Suppressor macrophage treated with lipopolysaccharide for 4 hours (primary cell): ENCODE measurements around the gene SMIM28.
A peak's percentile ranks its signal among the peaks of the same experiment; 100 is the strongest.

Experiments
- DNase-seq: peaks from one replicate; pipeline ENCODE4 v3.0.0-alpha.2; 2020

Gene SMIM28

GRCh38 chr6:138374815-138375214 lies 2.9 kb upstream of the SMIM28 start:
- DNase-seq = no peak

DNA sequence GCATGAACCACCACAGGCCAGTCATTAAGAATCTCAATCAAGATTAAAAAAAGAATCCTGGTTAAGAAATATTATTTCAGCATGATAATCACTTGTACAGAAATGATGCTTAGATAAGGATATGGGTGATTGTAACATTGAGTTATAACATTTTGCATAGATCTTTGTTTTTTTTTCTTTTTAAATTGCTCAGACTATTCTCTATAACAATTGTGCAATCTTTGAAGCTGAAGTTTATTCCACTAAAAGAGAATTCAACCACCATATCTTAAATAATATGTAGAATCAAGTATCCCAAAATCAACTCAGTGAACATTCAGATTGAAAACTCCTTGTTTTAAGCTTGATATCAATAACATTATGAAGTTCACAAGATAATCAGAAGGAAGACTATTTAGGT lies 663 bp upstream of the SMIM28 start:
- no peak for DNase-seq

DNA sequence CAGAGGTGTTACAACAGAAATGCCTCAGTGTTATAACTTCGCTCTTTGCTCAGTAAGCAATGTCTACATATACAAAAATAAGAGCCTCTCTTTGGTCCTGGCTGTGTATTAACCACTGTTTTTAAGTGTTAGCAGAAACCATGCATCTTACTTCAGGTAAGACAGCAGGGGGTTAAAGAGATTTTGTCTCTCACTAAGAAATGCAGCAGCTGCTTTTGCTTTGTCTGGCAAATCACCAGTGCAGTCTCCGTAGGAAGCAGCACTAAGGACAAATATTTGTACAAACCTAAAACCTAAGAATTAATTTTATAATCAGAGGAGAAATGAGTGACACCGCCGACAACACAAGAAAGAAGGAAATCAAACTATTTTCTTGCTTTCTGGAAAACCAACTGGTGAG lies 758 bp downstream of the SMIM28 start:
- no peak for DNase-seq

- DNase-seq = no peak
Observed at GRCh38 chr6:138382498-138383265, 5.0 kb downstream of the SMIM28 start.

- no peak for DNase-seq
Observed at GRCh38 chr6:138383776-138384175, 6.1 kb downstream of the SMIM28 start.

GRCh38 chr6:138386897-138387296 lies 9.2 kb downstream of the SMIM28 start:
- DNase-seq = no peak

DNA sequence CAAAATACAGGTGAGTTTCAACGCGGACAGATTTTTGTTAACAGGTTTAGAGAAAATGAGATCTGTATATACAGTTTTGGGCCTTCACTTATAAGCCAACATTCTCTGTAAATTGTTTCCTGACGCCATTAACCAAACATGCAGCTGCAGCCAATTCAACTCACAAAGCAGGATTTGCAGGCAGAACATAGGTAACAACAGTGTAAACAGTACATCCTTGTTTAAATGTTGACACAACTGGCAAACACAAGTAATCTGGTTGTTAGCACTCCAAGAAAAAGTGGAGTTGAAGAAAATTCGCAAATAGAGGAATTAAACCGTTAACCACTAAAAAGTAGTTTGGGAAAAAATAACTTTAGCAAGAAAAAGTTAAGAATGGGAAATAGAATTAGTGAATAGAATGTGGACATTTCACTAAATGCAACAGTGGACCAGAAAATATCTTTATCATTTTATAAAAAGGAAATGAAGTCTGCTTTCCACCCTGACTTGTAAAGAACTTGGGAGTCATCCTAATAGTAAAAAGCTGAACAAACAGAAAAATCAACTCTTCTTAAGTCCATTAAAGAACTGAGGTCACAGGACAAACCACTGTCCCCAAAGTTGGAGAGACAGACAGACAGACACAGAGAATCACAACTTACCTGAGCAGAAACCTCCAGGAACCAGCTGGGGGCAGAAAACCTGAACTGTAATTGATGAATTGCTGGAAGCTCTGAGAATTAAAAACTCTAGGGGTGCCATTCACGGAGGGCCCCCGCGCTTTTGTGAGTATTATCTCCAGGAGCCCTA lies 10.1 kb downstream of the SMIM28 start:
- DNase-seq = no peak

GRCh38 chr6:138389551-138389950 lies 11.8 kb downstream of the SMIM28 start:
- no peak for DNase-seq

DNA sequence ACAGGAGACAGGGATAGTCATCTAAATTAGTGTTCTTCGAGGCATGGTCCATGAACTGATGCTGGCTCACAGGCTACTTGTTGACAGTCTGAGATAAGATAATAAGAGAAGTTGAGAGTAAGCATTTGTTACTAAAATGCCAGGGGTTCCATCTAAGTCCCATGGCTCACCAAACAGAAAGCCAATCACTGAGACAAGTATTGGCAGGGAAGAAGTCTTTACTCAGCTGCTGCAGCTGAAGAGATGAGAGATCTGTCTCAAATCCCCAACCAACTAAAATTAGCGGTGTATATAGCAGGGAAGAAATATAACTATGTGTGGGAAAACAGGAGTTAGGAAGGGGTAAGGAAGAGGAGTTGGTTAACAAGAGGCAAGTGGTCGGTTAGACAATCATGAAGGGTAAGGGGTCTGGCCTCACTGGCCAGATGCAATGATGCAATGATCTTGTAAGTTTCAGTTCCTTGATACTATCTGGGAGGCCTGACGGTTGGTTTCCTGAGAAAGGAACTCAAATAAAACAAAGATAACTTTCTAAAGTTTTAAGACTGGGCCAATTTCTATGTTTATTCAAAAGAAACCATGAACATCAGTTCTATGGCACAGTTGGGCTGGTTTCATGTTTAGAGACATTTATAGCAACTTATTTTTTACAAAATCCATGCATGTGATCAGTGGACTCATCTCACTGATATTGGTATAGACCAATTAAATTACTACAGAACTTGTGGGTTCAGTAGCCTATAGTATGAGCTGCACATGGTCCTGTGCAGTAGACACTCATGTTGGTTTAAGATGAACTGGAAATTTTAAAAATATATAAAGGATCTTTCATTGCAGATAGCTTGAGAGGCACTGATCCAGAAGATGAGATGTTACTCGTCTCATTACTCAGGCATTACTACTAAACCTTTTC lies 16.4 kb downstream of the SMIM28 start:
- DNase-seq = peak; percentile 35

DNA sequence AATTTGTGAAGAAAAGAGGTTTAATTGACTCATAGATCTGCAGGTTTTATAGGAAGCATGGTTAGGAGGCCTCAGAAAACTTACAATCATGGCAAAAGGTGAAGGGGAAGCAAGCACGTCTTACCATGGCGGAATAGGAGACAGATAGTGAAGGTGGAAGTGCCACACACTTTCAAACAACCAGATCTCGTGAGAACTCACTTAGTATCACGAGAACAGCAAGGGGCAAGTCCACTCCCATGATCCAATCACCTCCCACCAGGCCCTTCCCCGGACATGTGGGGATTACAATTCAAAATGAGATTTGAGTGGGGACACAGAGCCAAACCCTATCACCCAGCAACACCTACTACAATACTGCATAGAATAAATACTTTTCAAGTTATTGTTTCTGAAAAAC lies 19.0 kb downstream of the SMIM28 start:
- DNase-seq = no peak

- no peak for DNase-seq
Observed at GRCh38 chr6:138397128-138398122, 19.7 kb downstream of the SMIM28 start.

- no peak for DNase-seq
Observed at GRCh38 chr6:138400326-138400725, 22.6 kb downstream of the SMIM28 start.

GRCh38 chr6:138401960-138402837 lies 24.5 kb downstream of the SMIM28 start:
- DNase-seq = no peak

- DNase-seq = no peak
Observed at GRCh38 chr6:138402838-138403187, 25.1 kb downstream of the SMIM28 start.

DNA sequence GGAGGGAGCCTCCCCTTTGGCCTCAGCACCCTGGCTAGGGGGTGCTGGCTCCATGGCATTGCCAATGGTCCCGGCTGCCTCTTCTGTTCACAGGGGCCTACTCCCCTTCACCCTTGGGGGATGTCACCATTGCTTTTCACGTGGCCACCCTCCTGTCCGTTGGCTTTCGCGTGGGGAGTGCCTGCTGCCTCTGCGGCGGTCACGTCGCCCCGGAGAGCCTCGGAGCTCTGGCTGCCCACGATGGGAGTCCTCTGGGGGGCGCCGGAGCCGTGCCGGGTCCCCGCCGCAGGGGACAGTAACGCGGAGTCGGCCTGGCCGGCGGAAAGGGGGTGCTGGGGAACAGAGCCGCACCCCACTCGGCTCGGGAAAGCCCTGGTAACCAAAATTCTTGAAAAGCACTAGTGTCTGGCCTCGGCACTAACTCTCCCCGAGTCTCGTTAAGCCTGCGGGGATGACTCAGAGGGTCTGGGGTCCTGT lies 25.7 kb downstream of the SMIM28 start:
- DNase-seq = peak; percentile 41

GRCh38 chr6:138403801-138404665 lies 26.3 kb downstream of the SMIM28 start, which contains the start of gene HEBP2:
Gene HEBP2 (plus strand): TSS chr6:138404223. CDS start chr6:138404496, 273 bp downstream.
- peak; percentile 77 for DNase-seq

DNA sequence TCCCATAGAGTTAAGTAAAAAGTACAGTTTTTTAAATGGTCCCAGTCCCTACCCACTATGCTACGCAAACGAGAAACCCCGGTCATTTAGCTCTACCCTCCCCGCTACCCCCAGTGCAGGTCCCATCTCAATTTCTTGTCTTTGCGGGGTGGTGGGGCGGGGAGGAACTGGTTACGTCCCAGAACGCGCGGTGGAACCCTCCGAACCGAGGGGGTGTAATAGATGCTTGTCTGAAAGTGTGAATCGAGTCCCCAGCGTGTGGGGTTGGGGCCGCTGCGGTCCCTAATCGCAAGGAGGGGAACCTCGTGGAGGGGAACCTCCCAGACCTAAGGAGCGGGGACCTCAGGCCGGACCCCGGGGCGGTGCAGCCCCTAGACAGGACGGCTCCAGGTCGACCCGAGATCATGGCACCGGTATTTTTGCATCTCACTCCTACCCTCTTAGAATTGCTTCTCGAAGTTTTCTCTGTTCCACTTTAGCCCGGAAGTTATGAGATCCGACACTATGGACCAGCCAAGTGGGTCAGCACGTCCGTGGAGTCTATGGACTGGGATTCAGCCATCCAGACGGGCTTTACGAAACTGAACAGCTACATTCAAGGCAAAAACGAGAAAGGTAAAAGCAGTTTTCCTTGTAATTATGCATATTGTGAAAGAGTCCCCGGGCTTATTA lies 27.1 kb downstream of the SMIM28 start:
- no peak for DNase-seq

DNA sequence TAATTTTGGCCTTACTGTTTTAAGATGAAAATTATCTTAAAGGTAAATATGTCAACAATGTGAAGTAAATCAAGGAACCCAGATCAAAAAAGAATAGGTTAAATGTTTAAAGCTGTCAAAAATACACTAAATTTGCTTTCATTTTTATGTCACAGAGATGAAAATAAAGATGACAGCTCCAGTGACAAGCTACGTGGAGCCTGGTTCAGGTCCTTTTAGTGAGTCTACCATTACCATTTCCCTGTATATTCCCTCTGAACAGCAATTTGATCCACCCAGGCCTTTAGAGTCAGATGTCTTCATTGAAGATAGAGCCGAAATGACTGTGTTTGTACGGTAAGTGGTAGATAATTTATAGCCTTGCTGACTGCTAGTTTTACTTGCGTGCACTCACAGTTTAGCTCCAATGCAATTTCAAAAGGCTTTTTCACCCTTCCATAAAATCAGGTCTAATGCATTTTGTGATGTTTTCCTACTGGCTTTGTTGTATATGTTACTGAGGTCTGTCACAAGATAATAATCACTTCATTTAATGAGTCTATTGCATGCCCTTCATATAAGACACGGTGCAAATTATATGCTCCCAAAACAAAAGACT lies 28.2 kb downstream of the SMIM28 start:
- no peak for DNase-seq

DNA sequence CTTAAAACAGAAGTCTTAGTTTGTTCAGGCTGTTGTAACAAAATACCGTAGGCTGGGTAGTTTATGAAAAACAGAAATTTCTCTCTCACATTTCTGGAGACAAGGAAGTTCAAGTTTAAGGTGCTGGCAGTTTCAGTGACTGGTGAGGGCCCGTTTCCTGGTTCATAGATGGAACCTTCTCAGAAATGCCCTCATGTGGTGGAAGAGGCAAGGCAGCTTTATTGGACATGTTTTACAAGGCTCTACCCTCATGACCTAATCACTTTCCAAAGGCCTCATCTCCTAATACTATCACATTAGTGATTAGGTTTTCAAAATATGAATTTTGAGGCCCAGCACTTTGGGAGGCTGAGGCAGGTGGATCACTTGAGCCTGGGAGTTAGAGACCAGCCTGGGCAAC lies 28.7 kb downstream of the SMIM28 start:
- DNase-seq = no peak
